ENCODE data around the gene AMPD3.

The AMPD3 gene

GRCh38 chr11:10490032-10490397 lies 35.0 kb downstream of the AMPD3 start:
- DNase-seq: no peak

GRCh38 chr11:10490398-10491241 lies 35.6 kb downstream of the AMPD3 start:
- DNase-seq: peak in 1 of 2 donors; percentile 16

GRCh38 chr11:10492084-10492483 lies 37.0 kb downstream of the AMPD3 start:
- DNase-seq: no peak

DNA sequence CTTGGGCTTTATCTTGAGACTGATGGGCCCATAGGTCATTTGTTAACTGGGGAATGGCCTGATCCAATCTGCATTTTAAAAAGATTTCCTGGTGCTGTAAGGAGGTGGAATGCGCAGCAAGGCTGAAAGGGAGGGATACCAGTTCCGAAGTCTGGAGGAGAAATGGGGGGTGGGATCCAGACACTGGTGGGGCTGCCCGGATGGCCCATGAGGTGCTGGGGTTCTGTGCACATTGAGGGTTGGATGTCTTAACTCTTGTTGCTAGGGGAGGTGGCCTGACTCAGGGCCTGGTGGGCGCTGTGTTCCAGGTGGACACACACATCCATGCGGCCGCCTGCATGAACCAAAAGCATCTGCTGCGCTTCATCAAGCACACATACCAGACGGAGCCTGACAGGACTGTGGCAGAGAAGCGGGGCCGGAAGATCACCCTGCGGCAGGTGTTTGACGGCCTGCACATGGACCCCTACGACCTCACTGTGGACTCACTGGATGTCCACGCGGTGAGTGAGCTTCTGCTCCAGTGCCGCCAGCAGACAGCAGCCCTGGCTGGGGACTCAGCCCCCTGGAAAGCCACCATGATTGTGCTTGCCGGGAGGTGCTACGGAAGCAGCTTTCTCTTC lies 38.1 kb downstream of the AMPD3 start:
- DNase-seq: no peak

- DNase-seq: no peak
These were observed 39.8 kb downstream of the AMPD3 start for GRCh38 chr11:10494636-10495463.

DNA sequence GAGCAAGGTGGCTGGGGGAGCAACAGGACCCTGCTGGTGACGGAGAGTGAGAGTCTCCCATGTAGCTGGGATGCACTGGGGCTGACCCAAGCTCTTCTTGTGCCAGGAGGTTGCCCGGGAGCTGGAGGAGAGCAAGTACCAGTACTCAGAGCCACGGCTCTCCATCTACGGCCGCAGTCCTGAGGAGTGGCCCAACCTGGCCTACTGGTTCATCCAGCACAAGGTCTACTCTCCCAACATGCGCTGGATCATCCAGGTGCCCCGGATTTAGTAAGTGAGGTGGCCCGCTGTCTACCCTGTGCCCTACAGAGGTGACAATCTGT lies 40.4 kb downstream of the AMPD3 start:
- no peak for DNase-seq

GRCh38 chr11:10496296-10496936 lies 41.4 kb downstream of the AMPD3 start:
- DNase-seq: no peak

GRCh38 chr11:10497371-10498021 lies 42.4 kb downstream of the AMPD3 start:
- DNase-seq: no peak

GRCh38 chr11:10498022-10498400 lies 42.9 kb downstream of the AMPD3 start:
- no peak for DNase-seq

- DNase-seq: no peak
These were observed 43.6 kb downstream of the AMPD3 start for GRCh38 chr11:10498426-10499250.

DNA sequence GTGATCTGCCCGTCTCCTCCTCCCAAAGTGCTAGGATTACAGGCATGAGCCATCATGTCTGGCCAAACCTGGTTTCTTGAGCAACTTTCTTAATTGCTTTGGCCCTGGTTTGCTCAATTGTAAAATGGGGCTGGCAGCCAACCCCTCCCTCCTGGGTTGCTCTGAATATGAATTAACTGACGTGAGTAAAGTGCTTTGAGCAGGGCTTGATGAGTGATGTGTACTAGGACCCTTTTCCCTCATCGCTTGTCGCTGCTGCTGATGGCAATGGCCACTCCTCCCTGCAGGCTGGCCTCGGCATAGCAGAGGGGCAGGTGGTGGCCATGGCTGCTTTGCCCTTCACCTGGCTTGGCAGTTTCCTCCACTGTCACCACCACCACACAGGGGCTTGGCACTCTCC lies 44.4 kb downstream of the AMPD3 start:
- DNase-seq: no peak

- no peak for DNase-seq
These were observed 45.0 kb downstream of the AMPD3 start for GRCh38 chr11:10499874-10500601.

- no peak for DNase-seq
These were observed 46.0 kb downstream of the AMPD3 start for GRCh38 chr11:10500757-10501684.

GRCh38 chr11:10502065-10502680 lies 47.1 kb downstream of the AMPD3 start:
- no peak for DNase-seq

GRCh38 chr11:10502770-10503169 lies 47.7 kb downstream of the AMPD3 start:
- DNase-seq: peak in 1 of 2 donors; percentile 48

DNA sequence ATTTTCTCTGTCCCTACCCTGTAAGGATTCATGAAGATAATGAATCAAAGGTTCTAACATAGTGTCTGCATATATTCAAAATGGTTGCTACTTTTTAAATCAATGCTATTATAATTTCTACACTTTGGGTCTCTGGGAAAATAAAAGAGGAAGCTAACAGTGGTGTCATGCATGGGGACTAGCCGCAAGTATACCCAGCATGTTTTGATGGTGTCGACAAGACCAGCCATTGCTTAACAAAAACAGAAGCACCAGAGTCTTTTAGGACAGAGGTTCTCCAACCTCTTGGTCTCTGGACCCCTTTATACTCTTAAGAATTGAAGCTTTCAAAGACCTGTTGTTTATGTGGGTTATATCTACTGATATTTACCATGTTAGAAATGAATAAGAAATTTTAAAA lies 48.2 kb downstream of the AMPD3 start:
- peak in 1 of 2 donors; percentile 49 for DNase-seq

DNA sequence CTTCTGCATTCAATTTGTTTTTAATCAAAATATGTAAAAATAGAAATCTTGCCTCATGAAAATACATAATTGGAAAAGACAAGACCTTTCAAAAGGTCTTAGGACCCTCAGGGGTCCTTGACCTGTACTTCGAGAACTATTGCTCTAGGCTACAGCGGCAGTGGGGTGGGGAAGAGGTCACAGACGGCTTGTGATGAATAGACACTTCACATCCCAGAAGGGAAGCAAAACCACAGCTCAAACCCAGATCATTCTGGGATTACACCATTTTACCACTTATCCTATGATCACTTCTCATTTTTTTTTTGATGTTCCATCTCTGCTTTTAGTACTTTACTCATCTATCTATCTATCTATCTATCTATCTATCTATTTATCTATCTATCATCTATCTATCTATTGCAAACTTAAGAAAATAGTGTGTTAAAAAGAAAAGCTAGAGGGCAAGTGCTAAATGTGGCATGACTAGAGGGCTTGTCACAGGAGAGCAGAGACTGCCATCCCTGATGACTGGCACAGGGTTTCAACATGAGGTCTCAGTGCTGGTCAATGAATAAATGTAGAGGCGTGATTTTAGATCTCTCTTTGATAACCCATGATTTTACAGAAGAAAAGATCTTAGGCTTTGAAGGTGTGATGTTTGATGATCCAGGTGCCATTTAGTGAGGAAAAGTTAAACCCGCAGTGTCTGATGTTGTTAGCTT lies 48.9 kb downstream of the AMPD3 start:
- no peak for DNase-seq

DNA sequence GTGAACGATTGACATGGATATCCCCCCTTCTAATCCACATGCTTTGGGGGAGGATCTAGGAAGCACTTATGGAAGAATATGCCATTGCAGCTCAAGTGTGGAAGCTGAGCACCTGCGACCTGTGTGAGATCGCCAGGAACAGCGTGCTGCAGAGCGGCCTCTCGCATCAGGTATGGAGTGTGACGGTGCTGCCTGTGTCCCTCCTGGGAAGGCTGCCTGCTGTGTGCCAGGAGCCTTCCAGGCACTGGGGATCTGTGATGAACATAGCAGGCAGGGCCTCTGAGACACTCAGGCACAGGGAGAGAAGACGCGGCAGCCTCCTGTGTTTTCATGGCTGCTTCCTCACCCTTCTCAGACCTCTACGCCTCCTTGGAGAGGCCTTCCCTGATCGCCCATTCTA lies 49.4 kb downstream of the AMPD3 start:
- DNase-seq: no peak
